GM21737 (cell line): Measurements from ENCODE around the gene CHN1.

Source experiments
- ATAC-seq: cut with Tn5 transposase; IDR thresholded peaks from one replicate; pipeline ENCODE4 v1.9.1; 2021; ENCODE audit warnings: mild to moderate bottlenecking, moderate library complexity; ENCODE audit not compliant: unreplicated experiment

Gene CHN1

GRCh38 chr2:175004980-175005732 lies at the start of gene CHN1:
Gene CHN1, minus strand, starts transcription at chr2:175005381. Its CDS starts 469 bp downstream, at chr2:175004912.
- peak; percentile 78 for ATAC-seq

GRCh38 chr2:175054340-175054739 lies 49.2 kb upstream of the CHN1 start:
- no peak for ATAC-seq

GRCh38 chr2:175049661-175050060 lies 44.5 kb upstream of the CHN1 start:
- ATAC-seq = no peak

- ATAC-seq = no peak
Observed at GRCh38 chr2:175048275-175048674, 43.1 kb upstream of the CHN1 start.

GRCh38 chr2:175039490-175039889 lies 34.3 kb upstream of the CHN1 start:
- no peak for ATAC-seq

GRCh38 chr2:175039031-175039430 lies 33.9 kb upstream of the CHN1 start:
- ATAC-seq = no peak

- ATAC-seq = no peak
Observed at GRCh38 chr2:175037941-175038340, 32.8 kb upstream of the CHN1 start.

GRCh38 chr2:175036582-175037018 lies 31.4 kb upstream of the CHN1 start:
- no peak for ATAC-seq

GRCh38 chr2:175035806-175036205 lies 30.6 kb upstream of the CHN1 start:
- no peak for ATAC-seq

- ATAC-seq = no peak
Observed at GRCh38 chr2:175034716-175035115, 29.5 kb upstream of the CHN1 start.

- no peak for ATAC-seq
Observed at GRCh38 chr2:175030380-175031271, 25.4 kb upstream of the CHN1 start.

- no peak for ATAC-seq
Observed at GRCh38 chr2:175027755-175028154, 22.6 kb upstream of the CHN1 start.

GRCh38 chr2:175026385-175026784 lies 21.2 kb upstream of the CHN1 start:
- ATAC-seq = no peak

GRCh38 chr2:175025946-175026345 lies 20.8 kb upstream of the CHN1 start:
- ATAC-seq = no peak

- no peak for ATAC-seq
Observed at GRCh38 chr2:175025233-175025632, 20.1 kb upstream of the CHN1 start.

GRCh38 chr2:175022923-175023322 lies 17.7 kb upstream of the CHN1 start:
- ATAC-seq = no peak

GRCh38 chr2:175019566-175020327 lies 14.6 kb upstream of the CHN1 start:
- ATAC-seq = no peak

- ATAC-seq = no peak
Observed at GRCh38 chr2:175017618-175018414, 12.6 kb upstream of the CHN1 start.

GRCh38 chr2:175015340-175015739 lies 10.2 kb upstream of the CHN1 start:
- no peak for ATAC-seq

- no peak for ATAC-seq
Observed at GRCh38 chr2:175012516-175012915, 7.3 kb upstream of the CHN1 start.
